HepG2 (cell line): ENCODE results near the gene MYOM1. TPM values are rescaled to one million over a fixed set of nuclear protein-coding genes. Genes with fewer than 3 reads are reported as not detected.

Source experiments
- BCL3 ChIP-seq: sonication (generic); formaldehyde crosslinking; IDR thresholded peaks from 2 replicates; pipeline ENCODE4 v1.5.1; 2020; ENCODE audit warnings: mild to moderate bottlenecking, missing genetic modification reagents, moderate library complexity
- BRCA1 ChIP-seq: sonication (generic); formaldehyde crosslinking; IDR thresholded peaks from 2 replicates; pipeline ENCODE4 v1.4.0; 2020; ENCODE audit warnings: missing genetic modification reagents
- CCAR2 ChIP-seq: fragments of 200-400 bp; formaldehyde crosslinking; optimal IDR thresholded peaks from 2 replicates; pipeline ENCODE3; 2018; ENCODE audit warnings: low read depth, mild to moderate bottlenecking, low read length, moderate library complexity
- ELF1 ChIP-seq: sonication (generic); formaldehyde crosslinking; IDR thresholded peaks from 2 replicates; pipeline ENCODE4 v1.4.0; 2020; ENCODE audit warnings: missing genetic modification reagents
- GATA4 ChIP-seq: sonication (generic); IDR thresholded peaks from 2 replicates; pipeline ENCODE4 v1.6.1; 2016; ENCODE audit warnings: antibody characterized with exemption, low read depth, borderline replicate concordance
- GFI1 ChIP-seq: sonication (generic); formaldehyde crosslinking; IDR thresholded peaks from 2 replicates; pipeline ENCODE4 v1.5.0; 2020; ENCODE audit warnings: missing genetic modification reagents, mild to moderate bottlenecking, borderline replicate concordance
- MAFK ChIP-seq, 2 experiments: IDR thresholded peaks in 1 of 2; conservative IDR thresholded peaks in 1 of 2; 2 replicates each; pipeline ENCODE4 v1.6.1; 2011; ENCODE audit warnings: improper control_type of control experiment in 2 of 2, low read length in 2 of 2
- MEIS1 ChIP-seq: sonication (generic); formaldehyde crosslinking; IDR thresholded peaks from 2 replicates; pipeline ENCODE4 v1.9.0; 2021; ENCODE audit warnings: mild to moderate bottlenecking, missing genetic modification reagents, moderate library complexity, borderline replicate concordance
- RXRB ChIP-seq: IDR thresholded peaks from 2 replicates; pipeline ENCODE4 v1.6.1; 2016; ENCODE audit warnings: borderline replicate concordance, missing genetic modification reagents, missing compliant biosample characterization
- SP1 ChIP-seq, 2 experiments: fragments of 450-650 bp in 1 of 2; sonication (generic) in 1 of 2; formaldehyde crosslinking in 1 of 2; IDR thresholded peaks; 2 replicates each; pipeline versions ENCODE4 v1.4.0 to v1.6.1; 2016 to 2020; ENCODE audit warnings: missing genetic modification reagents in 1 of 2
- TARDBP ChIP-seq: sonication (generic); formaldehyde crosslinking; IDR thresholded peaks from 2 replicates; pipeline ENCODE4 v1.8.0; 2022; ENCODE audit warnings: mild to moderate bottlenecking, missing genetic modification reagents
- TBX2 ChIP-seq: sonication (generic); formaldehyde crosslinking; IDR thresholded peaks from 2 replicates; pipeline ENCODE4 v1.5.0; 2020; ENCODE audit warnings: missing genetic modification reagents, mild to moderate bottlenecking, borderline replicate concordance
- THAP11 ChIP-seq: IDR thresholded peaks from 2 replicates; pipeline ENCODE4 v1.6.1; 2016; ENCODE audit warnings: missing biosample characterization, missing genetic modification reagents
- YEATS2 ChIP-seq: sonication (generic); formaldehyde crosslinking; IDR thresholded peaks from 2 replicates; pipeline ENCODE4 v1.4.0; 2020; ENCODE audit warnings: missing genetic modification reagents, borderline replicate concordance
- ZNF670 ChIP-seq: sonication (generic); formaldehyde crosslinking; IDR thresholded peaks from 2 replicates; pipeline ENCODE4 v1.8.0; 2022; ENCODE audit warnings: mild to moderate bottlenecking, missing genetic modification reagents, borderline replicate concordance
- ZNF768 ChIP-seq: sonication (generic); formaldehyde crosslinking; IDR thresholded peaks from 2 replicates; pipeline ENCODE4 v1.4.0; 2020; ENCODE audit warnings: missing genetic modification reagents
- ZNF784 ChIP-seq: sonication (generic); formaldehyde crosslinking; IDR thresholded peaks from 2 replicates; pipeline ENCODE4 v1.5.1; 2020; ENCODE audit warnings: missing genetic modification reagents, mild to moderate bottlenecking, borderline replicate concordance
- polyA plus RNA-seq, 8 experiments: library from polyadenylated mRNA; depleted of rRNA in 3 of 8; stranded (reverse) in 7 of 8; unstranded in 1 of 8; fragments of >200 nt; fragmentation: Illumina TruSeq in 4 of 8; extraction: Trizol in 4 of 8; gene quantifications; 2 replicates each; pipeline versions ENCODE4 v1.2.1 to v1.2.3, GENCODE V29; 2011 to 2016; ENCODE audit warnings: low read depth in 4 of 8, missing spikeins in 1 of 8, mixed read lengths in 1 of 8; ENCODE audit not compliant: insufficient read depth in 1 of 8
- total RNA-seq, 5 experiments: library from RNA; depleted of rRNA; stranded (reverse); fragments of >200 nt; fragmentation: Illumina TruSeq; extraction: Trizol; gene quantifications; 2 replicates each; pipeline ENCODE4 v1.2.3, GENCODE V29; 2016; ENCODE audit warnings: low read depth in 1 of 5
- TF ChIP-seq, protein P1 (sequence below): IDR thresholded peaks from 2 replicates; pipeline ENCODE4 v1.6.1; 2016
- TF ChIP-seq, protein P2 (sequence below): sonication (generic); formaldehyde crosslinking; IDR thresholded peaks from 2 replicates; pipeline ENCODE4 v1.5.0; 2020; ENCODE audit warnings: mild to moderate bottlenecking, missing genetic modification reagents, borderline replicate concordance
- TF ChIP-seq, protein P3 (sequence below), 2 experiments: sonication (generic) in 1 of 2; formaldehyde crosslinking in 1 of 2; IDR thresholded peaks; 2 replicates each; pipeline versions ENCODE4 v1.5.1 to v1.6.1; 2011 to 2020; ENCODE audit warnings: borderline replicate concordance in 1 of 2, low read depth in 1 of 2, low read length in 1 of 2, mild to moderate bottlenecking in 1 of 2, missing genetic modification reagents in 1 of 2, moderate library complexity in 1 of 2

MYOM1 gene
- total and polyA plus RNA-seq, 2 of the 13 experiments (the other 11 are each of a cell fraction or from before 2014, with no cell fraction given), result 0.46 to 0.98 TPM

DNA sequence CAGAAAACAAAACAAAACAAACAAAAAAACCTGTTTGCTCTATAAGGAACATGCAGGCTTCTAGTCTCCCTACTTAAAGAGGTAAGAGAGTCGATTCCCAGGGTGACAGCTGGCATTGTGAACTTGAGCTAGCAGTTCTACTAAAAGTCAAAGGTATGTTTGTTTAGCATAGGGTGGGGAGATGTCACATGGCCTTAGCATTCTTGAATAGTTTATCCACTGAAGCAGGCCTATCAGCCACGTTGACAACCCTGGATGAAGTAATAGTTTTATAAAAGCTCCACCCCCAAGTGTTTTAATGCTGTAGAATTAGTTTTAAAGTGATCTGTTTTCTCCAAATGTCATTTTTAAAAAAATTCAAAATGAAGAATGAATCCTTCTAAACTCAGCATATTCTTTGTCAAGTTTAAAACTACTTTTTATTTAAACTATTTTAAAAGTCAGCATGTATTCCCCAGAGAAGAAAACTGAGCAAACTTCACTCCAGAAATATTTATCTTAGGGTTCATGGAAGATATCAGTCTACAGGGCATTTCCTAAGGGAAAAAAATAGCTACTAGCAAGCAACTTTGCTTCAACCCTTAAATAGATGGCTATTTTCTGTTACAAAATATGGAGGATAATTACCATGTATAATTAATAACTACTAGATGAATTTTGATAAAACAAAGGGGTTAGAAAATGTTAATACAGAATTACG lies 1.7 kb downstream of the MYOM1 start (continued):
- TF ChIP-seq, protein P1, sequence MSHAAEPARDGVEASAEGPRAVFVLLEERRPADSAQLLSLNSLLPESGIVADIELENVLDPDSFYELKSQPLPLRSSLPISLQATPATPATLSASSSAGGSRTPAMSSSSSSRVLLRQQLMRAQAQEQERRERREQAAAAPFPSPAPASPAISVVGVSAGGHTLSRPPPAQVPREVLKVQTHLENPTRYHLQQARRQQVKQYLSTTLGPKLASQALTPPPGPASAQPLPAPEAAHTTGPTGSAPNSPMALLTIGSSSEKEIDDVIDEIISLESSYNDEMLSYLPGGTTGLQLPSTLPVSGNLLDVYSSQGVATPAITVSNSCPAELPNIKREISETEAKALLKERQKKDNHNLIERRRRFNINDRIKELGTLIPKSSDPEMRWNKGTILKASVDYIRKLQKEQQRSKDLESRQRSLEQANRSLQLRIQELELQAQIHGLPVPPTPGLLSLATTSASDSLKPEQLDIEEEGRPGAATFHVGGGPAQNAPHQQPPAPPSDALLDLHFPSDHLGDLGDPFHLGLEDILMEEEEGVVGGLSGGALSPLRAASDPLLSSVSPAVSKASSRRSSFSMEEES, result peak; percentile 95
- TF ChIP-seq, protein P2, sequence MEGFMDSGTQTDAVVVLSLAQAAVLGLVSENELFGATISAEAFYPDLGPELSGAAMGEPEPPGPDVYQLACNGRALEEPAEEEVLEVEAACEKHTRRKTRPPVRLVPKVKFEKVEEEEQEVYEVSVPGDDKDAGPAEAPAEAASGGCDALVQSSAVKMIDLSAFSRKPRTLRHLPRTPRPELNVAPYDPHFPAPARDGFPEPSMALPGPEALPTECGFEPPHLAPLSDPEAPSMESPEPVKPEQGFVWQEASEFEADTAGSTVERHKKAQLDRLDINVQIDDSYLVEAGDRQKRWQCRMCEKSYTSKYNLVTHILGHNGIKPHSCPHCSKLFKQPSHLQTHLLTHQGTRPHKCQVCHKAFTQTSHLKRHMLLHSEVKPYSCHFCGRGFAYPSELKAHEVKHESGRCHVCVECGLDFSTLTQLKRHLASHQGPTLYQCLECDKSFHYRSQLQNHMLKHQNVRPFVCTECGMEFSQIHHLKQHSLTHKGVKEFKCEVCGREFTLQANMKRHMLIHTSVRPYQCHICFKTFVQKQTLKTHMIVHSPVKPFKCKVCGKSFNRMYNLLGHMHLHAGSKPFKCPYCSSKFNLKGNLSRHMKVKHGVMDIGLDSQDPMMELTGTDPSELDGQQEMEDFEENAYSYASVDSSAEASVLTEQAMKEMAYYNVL, result no peak
- TF ChIP-seq BCL3 (no peak), GATA4 (no peak), CCAR2 (no peak), MEIS1 (CRISPR knock-in tag) (peak; percentile 67; the same call in 1 of the 2 replicates), BRCA1 (CRISPR knock-in tag) (no peak), ZNF670 (CRISPR knock-in tag) (no peak), THAP11 (CRISPR knock-in tag) (peak; percentile 44; the same call in 1 of the 2 replicates), GFI1 (peak; percentile 51; the same call in 1 of the 2 replicates), ZNF784 (CRISPR knock-in tag) (no peak; the same call in 1 of the 2 replicates), ZNF768 (CRISPR knock-in tag) (no peak), SP1 (IDR thresholded peaks at IDR 0.05) (no peak), SP1 (CRISPR knock-in tag; IDR thresholded peaks at IDR 0.05) (no peak), ELF1 (CRISPR knock-in tag) (no peak), RXRB (CRISPR knock-in tag) (peak; percentile 80), YEATS2 (CRISPR knock-in tag) (no peak), MAFK (conservative IDR thresholded peaks at IDR 0.05 in 1 of 2, IDR thresholded peaks at IDR 0.05 in 1 of 2; ENCODE audit: low read length in 2 of 2) (no peak), TBX2 (CRISPR knock-in tag) (peak; percentile 58; the same call in 1 of the 2 replicates), TARDBP (peak; percentile 71; the same call in 1 of the 2 replicates)
- TF ChIP-seq, protein P3, sequence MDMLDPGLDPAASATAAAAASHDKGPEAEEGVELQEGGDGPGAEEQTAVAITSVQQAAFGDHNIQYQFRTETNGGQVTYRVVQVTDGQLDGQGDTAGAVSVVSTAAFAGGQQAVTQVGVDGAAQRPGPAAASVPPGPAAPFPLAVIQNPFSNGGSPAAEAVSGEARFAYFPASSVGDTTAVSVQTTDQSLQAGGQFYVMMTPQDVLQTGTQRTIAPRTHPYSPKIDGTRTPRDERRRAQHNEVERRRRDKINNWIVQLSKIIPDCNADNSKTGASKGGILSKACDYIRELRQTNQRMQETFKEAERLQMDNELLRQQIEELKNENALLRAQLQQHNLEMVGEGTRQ (IDR thresholded peaks at IDR 0.05; ENCODE audit: low read depth, low read length), result peak; percentile 81
- TF ChIP-seq, protein P3 (CRISPR knock-in tag; IDR thresholded peaks at IDR 0.05; ENCODE audit: borderline replicate concordance), result peak; percentile 84; the same call in 1 of the 2 replicates
